ENCODE data around the gene DCK.

DNA sequence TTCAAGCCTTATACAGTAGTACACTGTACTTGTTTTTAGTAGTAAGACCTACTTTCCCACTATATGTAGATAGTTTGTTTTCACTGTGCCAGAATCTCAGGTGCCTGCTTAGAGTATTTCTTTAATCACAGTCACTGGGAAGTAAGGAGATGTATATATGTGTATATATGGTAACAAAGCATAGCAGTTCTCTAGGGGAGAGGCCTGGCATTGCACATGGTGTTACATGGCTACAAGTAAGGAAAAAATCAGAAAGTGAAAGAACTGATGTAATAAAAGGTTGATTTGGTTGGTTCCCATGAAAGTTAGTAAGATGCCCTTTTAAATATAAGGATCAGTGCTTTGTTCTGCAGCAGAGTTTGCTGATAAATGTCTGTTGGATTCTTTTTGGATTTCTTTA, 9.3 kb upstream of the DCK start:
- TF ChIP-seq, protein P1, sequence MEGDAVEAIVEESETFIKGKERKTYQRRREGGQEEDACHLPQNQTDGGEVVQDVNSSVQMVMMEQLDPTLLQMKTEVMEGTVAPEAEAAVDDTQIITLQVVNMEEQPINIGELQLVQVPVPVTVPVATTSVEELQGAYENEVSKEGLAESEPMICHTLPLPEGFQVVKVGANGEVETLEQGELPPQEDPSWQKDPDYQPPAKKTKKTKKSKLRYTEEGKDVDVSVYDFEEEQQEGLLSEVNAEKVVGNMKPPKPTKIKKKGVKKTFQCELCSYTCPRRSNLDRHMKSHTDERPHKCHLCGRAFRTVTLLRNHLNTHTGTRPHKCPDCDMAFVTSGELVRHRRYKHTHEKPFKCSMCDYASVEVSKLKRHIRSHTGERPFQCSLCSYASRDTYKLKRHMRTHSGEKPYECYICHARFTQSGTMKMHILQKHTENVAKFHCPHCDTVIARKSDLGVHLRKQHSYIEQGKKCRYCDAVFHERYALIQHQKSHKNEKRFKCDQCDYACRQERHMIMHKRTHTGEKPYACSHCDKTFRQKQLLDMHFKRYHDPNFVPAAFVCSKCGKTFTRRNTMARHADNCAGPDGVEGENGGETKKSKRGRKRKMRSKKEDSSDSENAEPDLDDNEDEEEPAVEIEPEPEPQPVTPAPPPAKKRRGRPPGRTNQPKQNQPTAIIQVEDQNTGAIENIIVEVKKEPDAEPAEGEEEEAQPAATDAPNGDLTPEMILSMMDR (IDR thresholded peaks at IDR 0.05; ENCODE audit: insufficient read depth, low read depth, low read length): no peak
- no peak for TF ChIP-seq EZH2 (IDR thresholded peaks at IDR 0.05; ENCODE audit: insufficient read depth, low read length)
